IPS DF 19.7 (cell line): ENCODE results near the gene KIF26B.

Experiments used
- DNase-seq: peaks from one replicate; pipeline ENCODE4 v3.0.0-alpha.2; 2013; ENCODE audit warnings: low read depth, low spot score

KIF26B gene

GRCh38 chr1:245278846-245279245 lies 124.1 kb downstream of the KIF26B start:
- DNase-seq: no peak

GRCh38 chr1:245279346-245279745 lies 124.6 kb downstream of the KIF26B start:
- no peak for DNase-seq

GRCh38 chr1:245283001-245283400 lies 128.2 kb downstream of the KIF26B start:
- DNase-seq: no peak

GRCh38 chr1:245285168-245285567 lies 130.4 kb downstream of the KIF26B start:
- DNase-seq: no peak

- no peak for DNase-seq
Measured at GRCh38 chr1:245288796-245289195, 134.0 kb downstream of the KIF26B start.

- no peak for DNase-seq
Measured at GRCh38 chr1:245290836-245291235, 136.1 kb downstream of the KIF26B start.

GRCh38 chr1:245291351-245291750 lies 136.6 kb downstream of the KIF26B start:
- no peak for DNase-seq

GRCh38 chr1:245292141-245292540 lies 137.4 kb downstream of the KIF26B start:
- no peak for DNase-seq

- DNase-seq: no peak
Measured at GRCh38 chr1:245292553-245292952, 137.8 kb downstream of the KIF26B start.

- DNase-seq: no peak
Measured at GRCh38 chr1:245294020-245294419, 139.2 kb downstream of the KIF26B start.

- DNase-seq: no peak
Measured at GRCh38 chr1:245298781-245299180, 144.0 kb downstream of the KIF26B start.

- DNase-seq: no peak
Measured at GRCh38 chr1:245301162-245301580, 146.4 kb downstream of the KIF26B start.

- no peak for DNase-seq
Measured at GRCh38 chr1:245301921-245302320, 147.1 kb downstream of the KIF26B start.

- DNase-seq: no peak
Measured at GRCh38 chr1:245304698-245305097, 149.9 kb downstream of the KIF26B start.

- no peak for DNase-seq
Measured at GRCh38 chr1:245306020-245306419, 151.2 kb downstream of the KIF26B start.

GRCh38 chr1:245306628-245307410 lies 152.0 kb downstream of the KIF26B start:
- no peak for DNase-seq

- DNase-seq: no peak
Measured at GRCh38 chr1:245310571-245311531, 156.1 kb downstream of the KIF26B start.

GRCh38 chr1:245311887-245312536 lies 157.2 kb downstream of the KIF26B start:
- DNase-seq: no peak

- DNase-seq: no peak
Measured at GRCh38 chr1:245313576-245313975, 158.8 kb downstream of the KIF26B start.

GRCh38 chr1:245316784-245317183 lies 162.0 kb downstream of the KIF26B start:
- DNase-seq: no peak

GRCh38 chr1:245317217-245317616 lies 162.4 kb downstream of the KIF26B start:
- DNase-seq: no peak

- DNase-seq: no peak
Measured at GRCh38 chr1:245319094-245319493, 164.3 kb downstream of the KIF26B start.
